ENCODE data around the gene ACTG1.

DNA sequence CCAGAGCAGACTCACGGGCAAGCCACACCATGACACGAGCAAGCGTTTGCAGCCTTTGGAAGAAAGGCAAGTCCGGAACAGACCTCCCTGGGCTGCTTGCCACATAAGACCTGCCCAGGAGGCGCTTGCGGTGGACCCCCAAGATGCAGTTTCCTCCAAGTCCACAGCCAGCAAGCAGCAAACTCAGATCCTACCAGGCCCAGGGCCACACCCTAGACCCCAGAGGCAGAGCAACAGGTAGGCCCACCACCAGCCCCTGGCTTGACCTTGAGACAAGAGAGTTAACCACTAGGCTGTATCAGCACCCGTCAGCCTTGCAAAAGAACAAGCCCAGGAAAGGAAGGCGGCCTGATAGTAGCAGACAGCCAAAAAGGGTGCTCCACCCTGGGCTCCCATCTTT is 37.2 kb upstream of the ACTG1 start:
- TF ChIP-seq RBFOX2 (IDR thresholded peaks at IDR 0.05; ENCODE audit: low read depth, low read length) (no peak), HMGXB4 (CRISPR knock-in tag; IDR thresholded peaks at IDR 0.05) (no peak), NCOA2 (IDR thresholded peaks at IDR 0.05; ENCODE audit: partially characterized antibody in 2 of 2) (no peak), SIX5 (IDR thresholded peaks at IDR 0.05; ENCODE audit: borderline replicate concordance in 1 of 2, insufficient read depth in 1 of 2, low read depth in 1 of 2, low read length in 2 of 2) (no peak), CTCF (IDR thresholded peaks at IDR 0.05 in 2 of 3, conservative IDR thresholded peaks at IDR 0.05 in 1 of 3; ENCODE audit: insufficient read depth in 2 of 3, low read depth in 1 of 3, low read length in 3 of 3) (no peak), FOXM1 (IDR thresholded peaks at IDR 0.05; ENCODE audit: low read depth) (no peak), FOXM1 (CRISPR knock-in tag; IDR thresholded peaks at IDR 0.05; ENCODE audit: low read depth) (no peak)
- TF ChIP-seq, protein P1, sequence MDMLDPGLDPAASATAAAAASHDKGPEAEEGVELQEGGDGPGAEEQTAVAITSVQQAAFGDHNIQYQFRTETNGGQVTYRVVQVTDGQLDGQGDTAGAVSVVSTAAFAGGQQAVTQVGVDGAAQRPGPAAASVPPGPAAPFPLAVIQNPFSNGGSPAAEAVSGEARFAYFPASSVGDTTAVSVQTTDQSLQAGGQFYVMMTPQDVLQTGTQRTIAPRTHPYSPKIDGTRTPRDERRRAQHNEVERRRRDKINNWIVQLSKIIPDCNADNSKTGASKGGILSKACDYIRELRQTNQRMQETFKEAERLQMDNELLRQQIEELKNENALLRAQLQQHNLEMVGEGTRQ (CRISPR knock-in tag; IDR thresholded peaks at IDR 0.05) = no peak
- TF ChIP-seq, protein P2, sequence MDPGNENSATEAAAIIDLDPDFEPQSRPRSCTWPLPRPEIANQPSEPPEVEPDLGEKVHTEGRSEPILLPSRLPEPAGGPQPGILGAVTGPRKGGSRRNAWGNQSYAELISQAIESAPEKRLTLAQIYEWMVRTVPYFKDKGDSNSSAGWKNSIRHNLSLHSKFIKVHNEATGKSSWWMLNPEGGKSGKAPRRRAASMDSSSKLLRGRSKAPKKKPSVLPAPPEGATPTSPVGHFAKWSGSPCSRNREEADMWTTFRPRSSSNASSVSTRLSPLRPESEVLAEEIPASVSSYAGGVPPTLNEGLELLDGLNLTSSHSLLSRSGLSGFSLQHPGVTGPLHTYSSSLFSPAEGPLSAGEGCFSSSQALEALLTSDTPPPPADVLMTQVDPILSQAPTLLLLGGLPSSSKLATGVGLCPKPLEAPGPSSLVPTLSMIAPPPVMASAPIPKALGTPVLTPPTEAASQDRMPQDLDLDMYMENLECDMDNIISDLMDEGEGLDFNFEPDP (CRISPR knock-in tag; IDR thresholded peaks at IDR 0.05) = no peak

All from K562 (cell line).